22Rv1 (cell line): ENCODE results near the gene NOL4L.

Source experiments
- ZFX ChIP-seq: fragments of 450-650 bp; IDR thresholded peaks from 2 replicates; pipeline ENCODE4 v1.6.1; 2017; ENCODE audit warnings: antibody characterized with exemption, borderline replicate concordance
- TF ChIP-seq, protein P1 (sequence below): fragments of 450-650 bp; IDR thresholded peaks from 2 replicates; pipeline ENCODE4 v1.5.1; 2017; ENCODE audit warnings: mild to moderate bottlenecking

GRCh38 chr20:32513031-32513866 lies 71.9 kb downstream of the NOL4L start:
- TF ChIP-seq, protein P1, sequence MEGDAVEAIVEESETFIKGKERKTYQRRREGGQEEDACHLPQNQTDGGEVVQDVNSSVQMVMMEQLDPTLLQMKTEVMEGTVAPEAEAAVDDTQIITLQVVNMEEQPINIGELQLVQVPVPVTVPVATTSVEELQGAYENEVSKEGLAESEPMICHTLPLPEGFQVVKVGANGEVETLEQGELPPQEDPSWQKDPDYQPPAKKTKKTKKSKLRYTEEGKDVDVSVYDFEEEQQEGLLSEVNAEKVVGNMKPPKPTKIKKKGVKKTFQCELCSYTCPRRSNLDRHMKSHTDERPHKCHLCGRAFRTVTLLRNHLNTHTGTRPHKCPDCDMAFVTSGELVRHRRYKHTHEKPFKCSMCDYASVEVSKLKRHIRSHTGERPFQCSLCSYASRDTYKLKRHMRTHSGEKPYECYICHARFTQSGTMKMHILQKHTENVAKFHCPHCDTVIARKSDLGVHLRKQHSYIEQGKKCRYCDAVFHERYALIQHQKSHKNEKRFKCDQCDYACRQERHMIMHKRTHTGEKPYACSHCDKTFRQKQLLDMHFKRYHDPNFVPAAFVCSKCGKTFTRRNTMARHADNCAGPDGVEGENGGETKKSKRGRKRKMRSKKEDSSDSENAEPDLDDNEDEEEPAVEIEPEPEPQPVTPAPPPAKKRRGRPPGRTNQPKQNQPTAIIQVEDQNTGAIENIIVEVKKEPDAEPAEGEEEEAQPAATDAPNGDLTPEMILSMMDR = no peak
- TF ChIP-seq ZFX = no peak
